Activated naive CD4-positive, alpha-beta T cell treated with anti-CD3 and anti-CD28 coated beads, Interleukin-2, amount 10 ng/mL, durations not matched to agents 7 days and 5 days (primary cell): ENCODE measurements around the gene SPTB.

Experiments
- CTCF ChIA-PET: fragments of 350-600 bp; sonication (Branson Sonifier 250); formaldehyde crosslinking; loops from one replicate; lab custom pipeline; 2021; ENCODE audit warnings: antibody characterized with exemption; lab: Charles Lee
- DNase-seq: peaks from one replicate; pipeline ENCODE4 v3.0.0-alpha.2; 2020
- H3K27ac Mint-ChIP-seq: one replicate; pipeline ENCODE4 v1.8.0; 2021; ENCODE audit warnings: mild to moderate bottlenecking, moderate library complexity, mixed read lengths
- H3K27me3 Mint-ChIP-seq: one replicate; pipeline ENCODE4 v1.8.0; 2021; ENCODE audit warnings: mild to moderate bottlenecking, mixed read lengths
- H3K36me3 Mint-ChIP-seq: one replicate; pipeline ENCODE4 v1.8.0; 2021; ENCODE audit warnings: mixed read lengths
- H3K4me1 Mint-ChIP-seq: one replicate; pipeline ENCODE4 v1.8.0; 2021; ENCODE audit warnings: mixed read lengths
- H3K4me3 Mint-ChIP-seq: one replicate; pipeline ENCODE4 v1.8.0; 2021; ENCODE audit warnings: mild to moderate bottlenecking, moderate library complexity, mixed read lengths
- H3K9me3 Mint-ChIP-seq: one replicate; pipeline ENCODE4 v1.8.0; 2021; ENCODE audit warnings: mixed read lengths

SPTB gene

DNA sequence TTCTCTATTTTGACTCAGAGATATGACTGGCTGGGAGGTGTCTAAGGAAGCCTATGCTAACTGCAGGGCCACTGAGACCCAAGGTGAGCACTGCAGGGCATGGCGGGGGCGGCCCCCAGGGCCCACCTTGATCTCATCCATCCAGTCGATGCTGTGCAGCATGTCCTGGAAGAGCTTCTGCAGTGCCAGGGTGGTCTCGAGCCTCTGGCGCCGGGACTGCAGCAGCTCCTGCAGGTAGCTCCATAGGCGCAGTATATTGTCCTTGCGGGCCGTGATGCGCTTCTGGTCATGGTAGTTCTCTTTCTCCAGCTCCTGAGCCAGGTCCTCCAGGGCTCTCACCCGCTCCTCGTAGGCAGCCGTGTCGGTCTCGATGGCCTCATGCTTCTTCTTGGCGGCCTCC is 84.5 kb downstream of the SPTB start:
- Mint-ChIP-seq H3K27ac (no peak overlapping the region), H3K4me1 (no peaks in the 10 kb centered on the region), H3K9me3 (no peaks in the 10 kb centered on the region), H3K27me3 (peaks cover 38% of the 10 kb centered on the region), H3K36me3 (no peaks in the 10 kb centered on the region), H3K4me3 (no peak overlapping the region)
- CTCF ChIA-PET = interaction anchor here (0.7 to 1.2 kb wide), 2 partner anchors 9 to 30 kb away, joined by 3 read pairs; no protein-coding TSS in a partner anchor
- DNase-seq = no peak

GRCh38 chr14:64792871-64793560 is 86.7 kb downstream of the SPTB start:
- Mint-ChIP-seq H3K36me3 (no peaks in the 10 kb centered on the region), H3K4me1 (no peaks in the 10 kb centered on the region), H3K9me3 (no peaks in the 10 kb centered on the region), H3K4me3 (no peak overlapping the region), H3K27ac (no peak overlapping the region), H3K27me3 (peaks cover 39% of the 10 kb centered on the region)
- DNase-seq = no peak
- CTCF ChIA-PET = no interaction called here

DNA sequence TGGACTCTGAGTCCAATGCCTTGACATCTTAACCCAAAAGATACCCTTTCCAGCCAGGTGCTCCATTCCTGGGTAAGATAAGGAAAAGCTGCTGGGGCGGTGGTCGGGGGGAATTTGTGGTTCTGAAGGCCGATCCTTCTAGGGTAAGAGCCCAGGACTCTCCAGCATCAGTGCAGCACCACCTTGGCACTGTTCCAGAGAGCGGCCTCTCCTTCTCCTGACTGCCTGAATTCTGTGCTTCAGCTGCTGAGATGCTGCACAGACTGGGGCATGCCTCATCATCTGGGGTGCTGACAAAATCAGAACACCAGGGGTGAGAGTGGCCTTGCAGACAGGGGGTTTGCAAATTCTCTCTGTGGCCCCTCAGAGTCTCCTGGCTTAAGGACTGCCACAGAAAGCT is 87.5 kb downstream of the SPTB start:
- no peak overlapping the region for H3K4me3 Mint-ChIP-seq
- H3K27ac Mint-ChIP-seq = no peak overlapping the region
- no peak for DNase-seq
- H3K4me1 Mint-ChIP-seq = no peaks in the 10 kb centered on the region
- H3K27me3 Mint-ChIP-seq = peaks cover 40% of the 10 kb centered on the region
- no peaks in the 10 kb centered on the region for H3K9me3 Mint-ChIP-seq
- no peaks in the 10 kb centered on the region for H3K36me3 Mint-ChIP-seq
- CTCF ChIA-PET = interaction anchor here (0.9 to 1.0 kb wide), 2 partner anchors 30 to 120 kb away, joined by 3 read pairs; no protein-coding TSS in a partner anchor

GRCh38 chr14:64790478-64790877 is 89.2 kb downstream of the SPTB start:
- Mint-ChIP-seq H3K4me3 (no peak overlapping the region), H3K36me3 (no peaks in the 10 kb centered on the region), H3K27ac (no peak overlapping the region), H3K27me3 (peaks cover 37% of the 10 kb centered on the region), H3K4me1 (no peaks in the 10 kb centered on the region), H3K9me3 (no peaks in the 10 kb centered on the region)
- CTCF ChIA-PET = no interaction called here
- DNase-seq = no peak

DNA sequence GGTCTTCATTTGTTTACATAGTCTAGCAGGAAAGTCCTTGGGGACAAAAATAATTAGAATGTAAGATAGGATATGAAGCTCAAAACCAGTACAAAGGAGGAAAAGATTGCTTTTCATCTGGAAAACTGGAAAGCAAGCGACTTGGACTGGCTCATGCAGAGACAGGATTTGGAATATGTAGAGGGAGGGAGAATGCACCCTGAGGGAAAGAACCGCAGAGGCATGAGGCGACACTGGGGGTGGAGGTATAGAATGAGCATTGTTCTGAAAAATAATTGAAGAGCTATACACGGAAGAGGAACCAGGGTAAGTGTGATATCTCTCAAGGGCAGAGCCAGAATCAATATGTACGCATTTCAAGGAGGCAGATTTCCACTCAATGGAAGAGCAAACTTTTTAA is 90.0 kb downstream of the SPTB start:
- H3K4me1 Mint-ChIP-seq = no peaks in the 10 kb centered on the region

GRCh38 chr14:64788706-64789105 is 91.0 kb downstream of the SPTB start:
- Mint-ChIP-seq H3K9me3 (no peaks in the 10 kb centered on the region), H3K4me1 (no peaks in the 10 kb centered on the region), H3K27ac (no peak overlapping the region), H3K36me3 (no peaks in the 10 kb centered on the region), H3K4me3 (no peak overlapping the region), H3K27me3 (peaks cover 25% of the 10 kb centered on the region)
- CTCF ChIA-PET = no interaction called here
- no peak for DNase-seq

More for the DNA sequence above, 90.0 kb downstream of the SPTB start:
- CTCF ChIA-PET = no interaction called here
- Mint-ChIP-seq H3K27me3 (peaks cover 30% of the 10 kb centered on the region), H3K27ac (no peak overlapping the region), H3K36me3 (no peaks in the 10 kb centered on the region), H3K9me3 (no peaks in the 10 kb centered on the region), H3K4me3 (no peak overlapping the region)
- no peak for DNase-seq

DNA sequence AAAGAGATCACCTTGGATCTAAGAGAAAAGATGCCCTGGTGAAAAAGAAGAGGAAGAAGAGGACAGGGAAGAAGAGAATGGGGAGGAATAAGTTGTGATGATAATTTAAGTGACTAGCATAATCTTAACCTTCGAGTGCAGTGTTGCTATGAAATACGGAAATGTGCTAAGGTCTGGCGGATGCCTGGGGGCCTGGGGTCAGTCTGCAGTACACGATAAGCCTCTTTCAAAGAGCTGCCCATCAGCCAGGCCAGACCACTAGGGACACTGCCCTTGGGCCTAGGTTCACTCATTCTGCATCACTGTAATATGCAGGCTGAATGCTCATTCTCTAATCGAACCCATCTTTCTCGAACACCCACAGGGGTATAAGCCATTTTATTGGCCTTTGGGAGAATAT is 92.1 kb downstream of the SPTB start:
- DNase-seq = no peak
- CTCF ChIA-PET = no interaction called here
- no peaks in the 10 kb centered on the region for H3K36me3 Mint-ChIP-seq
- H3K4me3 Mint-ChIP-seq = no peak overlapping the region
- peaks cover 18% of the 10 kb centered on the region for H3K27me3 Mint-ChIP-seq
- H3K4me1 Mint-ChIP-seq = no peaks in the 10 kb centered on the region
- no peaks in the 10 kb centered on the region for H3K9me3 Mint-ChIP-seq
- no peak overlapping the region for H3K27ac Mint-ChIP-seq

DNA sequence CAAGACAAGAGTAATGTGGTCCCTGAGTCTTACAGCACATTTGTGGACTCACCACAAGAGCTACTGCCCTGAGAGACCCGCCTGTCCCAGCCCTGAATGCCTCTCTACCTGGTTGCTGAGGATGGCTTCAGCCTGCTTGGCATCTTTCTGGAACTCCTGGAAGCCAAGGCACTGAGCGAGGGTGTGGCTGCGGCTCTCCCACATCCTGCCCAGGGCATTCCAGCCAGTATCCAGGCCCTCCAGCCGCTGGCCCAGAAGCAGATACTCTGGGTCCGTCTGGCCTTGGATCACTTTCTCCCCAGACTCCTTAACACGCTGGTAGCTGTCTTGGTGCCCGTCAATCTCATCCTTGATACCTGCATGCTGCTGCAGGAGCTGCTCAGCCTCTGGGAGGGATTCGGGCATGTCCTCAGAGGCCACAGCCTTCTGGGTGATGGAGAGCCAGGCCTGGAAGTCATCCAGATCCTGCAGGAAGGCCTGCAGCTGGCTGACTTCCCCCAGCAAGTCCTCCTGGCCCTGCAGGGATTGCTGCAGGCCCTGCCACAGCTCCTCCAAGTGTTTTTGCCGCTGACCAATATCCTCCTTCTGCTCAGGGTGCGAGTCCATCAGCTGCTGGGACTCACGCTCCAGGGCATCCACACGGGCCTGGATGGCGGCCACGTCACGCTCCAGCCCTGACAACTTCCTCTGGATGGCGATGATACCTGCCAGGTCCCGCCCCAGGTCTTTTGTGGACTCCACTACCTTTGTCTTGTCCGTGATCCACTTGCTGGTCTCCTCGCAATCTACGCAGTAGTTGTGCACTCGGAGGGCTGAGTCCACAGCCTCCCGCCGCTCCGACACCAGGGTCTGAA is 93.2 kb downstream of the SPTB start:
- CTCF ChIA-PET = no interaction called here
- Mint-ChIP-seq H3K9me3 (no peaks in the 10 kb centered on the region), H3K36me3 (no peaks in the 10 kb centered on the region), H3K27ac (no peak overlapping the region), H3K27me3 (peaks cover 22% of the 10 kb centered on the region), H3K4me3 (no peak overlapping the region), H3K4me1 (no peaks in the 10 kb centered on the region)
- DNase-seq = no peak

- DNase-seq = no peak
- Mint-ChIP-seq H3K4me1 (no peaks in the 10 kb centered on the region), H3K4me3 (no peak overlapping the region), H3K36me3 (no peaks in the 10 kb centered on the region), H3K27ac (no peak overlapping the region), H3K27me3 (peaks cover 27% of the 10 kb centered on the region), H3K9me3 (no peaks in the 10 kb centered on the region)
- CTCF ChIA-PET = interaction anchor here (1.1 to 1.3 kb wide), 2 partner anchors 9 to 24 kb away, joined by 3 read pairs; no protein-coding TSS in a partner anchor
Observed at GRCh38 chr14:64784006-64784405, 95.7 kb downstream of the SPTB start.

DNA sequence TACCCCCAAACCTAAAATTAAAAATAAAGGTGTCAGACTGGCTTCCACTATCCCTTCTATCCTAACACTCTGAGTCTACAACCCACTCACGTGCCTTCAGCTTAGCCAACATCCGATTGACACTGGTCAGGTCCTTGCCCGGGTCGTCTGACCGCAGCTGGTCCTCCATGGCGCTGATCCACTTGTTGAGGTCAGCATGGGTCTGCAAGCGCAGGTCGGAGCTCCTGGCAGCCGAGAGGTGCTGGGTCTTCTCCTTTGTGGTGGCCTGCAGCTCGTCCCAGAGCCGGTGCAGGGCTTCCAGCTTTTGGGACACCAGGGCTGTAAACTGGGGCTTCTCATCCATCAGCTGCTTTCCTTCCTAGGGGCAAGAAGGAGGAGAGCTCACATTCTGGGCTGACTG is 97.5 kb downstream of the SPTB start:
- Mint-ChIP-seq H3K36me3 (no peaks in the 10 kb centered on the region), H3K9me3 (no peaks in the 10 kb centered on the region), H3K27me3 (peaks cover 17% of the 10 kb centered on the region), H3K4me3 (no peak overlapping the region), H3K27ac (no peak overlapping the region), H3K4me1 (no peaks in the 10 kb centered on the region)
- CTCF ChIA-PET = interaction anchor here (1.0 to 3.5 kb wide), 5 partner anchors 10 to 127 kb away, joined by 3 to 15 read pairs (median 3); no protein-coding TSS in a partner anchor
- DNase-seq = no peak

GRCh38 chr14:64779472-64779871 is 100.2 kb downstream of the SPTB start:
- H3K27me3 Mint-ChIP-seq = peaks cover 21% of the 10 kb centered on the region
- CTCF ChIA-PET = interaction anchor here (1.1 to 3.5 kb wide), 2 partner anchors 14 to 20 kb away, joined by 3 to 15 read pairs; no protein-coding TSS in a partner anchor

DNA sequence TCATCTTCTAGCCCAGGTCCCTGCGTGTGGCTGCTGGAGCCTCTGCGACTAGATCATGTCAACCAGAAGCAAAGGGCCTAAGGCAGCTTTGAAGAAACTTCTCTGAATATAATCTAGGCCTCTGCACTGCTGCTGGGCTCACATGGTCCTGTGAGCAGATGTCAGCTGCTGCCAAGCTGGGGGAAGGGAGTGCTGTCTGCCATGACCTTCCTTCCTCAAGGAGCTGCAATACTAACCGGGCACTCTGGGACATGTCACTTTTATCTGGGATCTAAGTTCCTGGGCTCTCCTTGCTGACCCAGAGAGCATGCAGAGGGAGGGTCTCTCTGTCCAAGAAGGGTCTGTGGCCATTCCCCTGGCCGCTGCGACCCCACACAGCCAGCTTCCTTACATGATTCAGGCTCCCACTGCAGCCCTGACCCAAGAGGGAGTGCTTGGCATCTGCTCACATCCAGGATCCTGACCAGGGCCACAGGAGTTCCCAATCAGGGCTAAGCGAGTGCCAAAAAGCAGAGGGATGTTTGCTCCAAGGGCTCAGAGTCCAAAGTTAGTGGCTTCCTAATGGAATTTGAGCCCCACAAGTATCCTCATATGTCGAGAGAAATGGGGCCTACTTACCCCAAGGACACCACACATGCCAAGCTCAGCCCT is 101.5 kb downstream of the SPTB start:
- no peak for DNase-seq
- peaks cover 25% of the 10 kb centered on the region for H3K27me3 Mint-ChIP-seq
- H3K4me1 Mint-ChIP-seq = no peaks in the 10 kb centered on the region
- no peaks in the 10 kb centered on the region for H3K36me3 Mint-ChIP-seq
- CTCF ChIA-PET = interaction anchor here (1.2 to 1.8 kb wide), 2 partner anchors 21 to 114 kb away, joined by 3 to 5 read pairs; no protein-coding TSS in a partner anchor
- H3K4me3 Mint-ChIP-seq = no peak overlapping the region
- no peaks in the 10 kb centered on the region for H3K9me3 Mint-ChIP-seq
- no peak overlapping the region for H3K27ac Mint-ChIP-seq

More at GRCh38 chr14:64779472-64779871, 100.2 kb downstream of the SPTB start:
- no peak overlapping the region for H3K27ac Mint-ChIP-seq
- no peak overlapping the region for H3K4me3 Mint-ChIP-seq
- H3K36me3 Mint-ChIP-seq = no peaks in the 10 kb centered on the region
- H3K9me3 Mint-ChIP-seq = no peaks in the 10 kb centered on the region
- no peak for DNase-seq
- no peaks in the 10 kb centered on the region for H3K4me1 Mint-ChIP-seq

DNA sequence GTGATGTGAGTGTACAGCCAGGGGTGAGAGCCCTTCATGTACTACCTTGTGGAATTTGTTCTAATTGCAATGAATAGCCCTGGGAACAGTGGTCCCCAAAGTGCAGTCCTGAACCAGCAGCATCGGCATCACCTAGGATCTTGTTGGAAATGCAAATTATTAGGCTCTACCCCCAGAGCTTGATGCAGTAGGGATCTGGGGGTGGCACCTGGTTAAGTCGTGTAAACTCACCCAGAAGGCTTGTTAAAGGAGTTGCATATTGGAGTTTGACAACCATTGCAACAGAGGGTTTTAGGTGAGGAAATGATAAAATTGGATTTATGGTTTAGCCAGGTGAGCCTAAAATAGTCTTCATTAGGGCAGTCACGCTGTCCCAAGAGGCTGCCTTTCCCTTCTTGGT is 102.2 kb downstream of the SPTB start:
- no peaks in the 10 kb centered on the region for H3K4me1 Mint-ChIP-seq
- H3K27me3 Mint-ChIP-seq = peaks cover 27% of the 10 kb centered on the region
- CTCF ChIA-PET = interaction anchor here (0.9 to 1.8 kb wide), 3 partner anchors 22 to 141 kb away, joined by 3 to 5 read pairs (median 3); no protein-coding TSS in a partner anchor
- no peak overlapping the region for H3K27ac Mint-ChIP-seq
- no peak for DNase-seq
- H3K36me3 Mint-ChIP-seq = no peaks in the 10 kb centered on the region
- no peaks in the 10 kb centered on the region for H3K9me3 Mint-ChIP-seq
- no peak overlapping the region for H3K4me3 Mint-ChIP-seq
